HG03378 (cell line): ENCODE data around the gene ZNG1B.
"Not testable (repeated sequence)": the region's sequence is repeated elsewhere in the genome, so short reads cannot be mapped to it uniquely, and the experiment has no call there.

ENCODE experiments used
- ATAC-seq: cut with Tn5 transposase; IDR thresholded peaks from one replicate; pipeline ENCODE4 v1.9.1; 2021; ENCODE audit warnings: mild to moderate bottlenecking, moderate library complexity; ENCODE audit not compliant: unreplicated experiment

The ZNG1B gene

GRCh38 chr2:113542529-113542928 lies 105.0 kb downstream of the ZNG1B start:
- ATAC-seq, result not testable (repeated sequence)
